GM23338 (cell line): Measurements from ENCODE around the gene SLC25A22. TPM values are rescaled to one million over a fixed set of nuclear protein-coding genes. Genes with fewer than 3 reads are reported as not detected.

Experiments
- CREB1 ChIP-seq: fragments of 250-450 bp; sonication (Bioruptor Pico); IDR thresholded peaks from 2 replicates; pipeline ENCODE4 v1.5.0; 2020; ENCODE audit warnings: low read depth, mild to moderate bottlenecking, moderate library complexity
- EZH2 ChIP-seq: fragments of 200-600 bp; sonication (generic); IDR thresholded peaks from one replicate; pipeline ENCODE4 v1.8.0; 2017; ENCODE audit warnings: antibody characterized with exemption, mild to moderate bottlenecking, low read depth; ENCODE audit not compliant: unreplicated experiment
- POLR2AphosphoS5 ChIP-seq: IDR thresholded peaks from 2 replicates; pipeline ENCODE4 v1.6.1; 2016; ENCODE audit warnings: antibody characterized with exemption, low read depth
- REST ChIP-seq: IDR thresholded peaks from one replicate; pipeline ENCODE4 v1.6.1; 2018; ENCODE audit warnings: antibody characterized with exemption; ENCODE audit not compliant: unreplicated experiment
- STAT1 ChIP-seq: IDR thresholded peaks from one replicate; pipeline ENCODE4 v1.6.1; 2016; ENCODE audit warnings: antibody characterized with exemption; ENCODE audit not compliant: unreplicated experiment
- ZNF331 ChIP-seq: fragments of 250-450 bp; sonication (Bioruptor Pico); IDR thresholded peaks from 2 replicates; pipeline ENCODE4 v1.5.0; 2020; ENCODE audit warnings: low read depth, mild to moderate bottlenecking, moderate library complexity
- ZNF462 ChIP-seq: fragments of 250-450 bp; sonication (Bioruptor Pico); IDR thresholded peaks from 2 replicates; pipeline ENCODE4 v1.5.0; 2020; ENCODE audit warnings: mild to moderate bottlenecking, moderate library complexity
- polyA plus RNA-seq: library from polyadenylated mRNA; unstranded; fragments of >200 nt; fragmentation: Nextera tagmentation; extraction: Ambion mirVana; gene quantifications from 2 replicates; pipeline ENCODE4 v1.2.1, GENCODE V29; 2016
- total RNA-seq: library from RNA; depleted of rRNA; stranded (reverse); fragments of >200 nt; shearing (Covaris generic); gene quantifications from 2 replicates; pipeline ENCODE4 v1.2.3, GENCODE V29; 2014

Gene SLC25A22
- total and polyA plus RNA-seq, 2 experiments from 2014 or later = 21.0 to 46.4 TPM

- TF ChIP-seq ZNF462 (no peak), REST (no peak), STAT1 (no peak), POLR2AphosphoS5 (no peak), ZNF331 (CRISPR knock-in tag) (no peak), EZH2 (no peak), CREB1 (CRISPR knock-in tag) (no peak)
Measured at GRCh38 chr11:794766-795633, 3.1 kb downstream of the SLC25A22 start (continued).
